ENCODE data around the gene NGB. TPM values are rescaled to one million over a fixed set of nuclear protein-coding genes. Genes with fewer than 3 reads are reported as not detected.

NGB gene
- total RNA-seq, 1 donor from 2014 or later = not detected

DNA sequence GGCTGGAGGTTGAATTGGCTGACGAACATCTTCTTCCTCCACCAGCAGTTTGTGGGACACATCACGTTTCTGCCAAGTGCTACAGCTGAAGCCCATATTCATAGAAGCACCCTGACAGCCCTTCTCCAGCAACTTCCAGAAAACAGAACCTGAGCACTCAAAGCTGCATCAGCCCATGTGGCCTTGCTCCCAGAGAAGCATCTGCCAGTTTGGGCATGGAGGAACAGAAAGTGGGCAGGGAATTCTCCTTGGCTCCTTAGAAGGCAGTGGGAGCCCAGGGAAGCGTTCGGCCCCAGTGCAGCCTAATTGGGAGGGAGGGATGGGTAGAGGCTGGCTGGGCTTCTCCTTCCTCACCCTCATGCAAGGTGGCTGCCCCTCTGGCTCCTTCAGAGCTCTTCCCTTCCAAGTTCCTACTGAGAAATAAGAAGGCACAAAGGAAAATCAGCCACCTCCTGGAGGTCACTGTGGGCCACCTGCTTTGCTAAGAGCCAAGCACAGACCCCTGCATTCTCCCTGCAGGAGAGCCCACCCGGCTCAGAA is 4.1 kb upstream of the NGB start:
- no peak for DNase-seq
- intact Hi-C loops (cut with DNase I) = no loop called here
- no peaks in the 10 kb centered on the region for H3K4me1 ChIP-seq

DNA sequence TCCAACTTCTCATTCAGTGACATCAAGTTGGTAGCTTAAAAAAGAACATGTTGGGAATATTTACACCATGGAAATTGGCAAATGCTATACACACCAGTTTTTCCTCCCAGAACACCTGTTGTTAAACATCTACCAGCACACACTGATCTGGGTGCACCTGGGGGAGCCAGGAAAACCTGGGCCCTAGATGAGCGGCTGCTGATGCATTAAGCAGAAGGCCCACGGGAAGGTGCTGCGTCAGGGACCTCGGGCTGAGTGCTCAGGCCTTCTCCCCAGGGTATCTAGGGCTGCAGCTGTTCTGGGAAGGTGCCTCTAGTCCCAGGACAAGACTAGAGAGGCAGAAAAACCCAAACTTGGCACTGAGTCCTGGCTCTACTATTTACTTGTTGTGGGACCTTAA is 2.8 kb upstream of the NGB start:
- Histone ChIP-seq H3K4me3 (no peak overlapping the region), H3K4me1 (no peaks in the 10 kb centered on the region), H3K27ac (no peak overlapping the region), H3K27me3 (peaks cover 22% of the 10 kb centered on the region), H3K9me3 (no peaks in the 10 kb centered on the region), H3K36me3 (peaks cover 10% of the 10 kb centered on the region)
- DNase-seq = no peak
- no peak for TF ChIP-seq CTCF (IDR thresholded peaks at IDR 0.05)
- intact Hi-C loops (cut with DNase I) = no loop called here
- no peak for ATAC-seq

More for the DNA sequence above, 4.1 kb upstream of the NGB start:
- TF ChIP-seq CTCF (IDR thresholded peaks at IDR 0.05) = no peak
- no peak overlapping the region for H3K27ac ChIP-seq
- H3K4me3 ChIP-seq = no peak overlapping the region
- H3K27me3 ChIP-seq = peaks cover 22% of the 10 kb centered on the region
- no peaks in the 10 kb centered on the region for H3K9me3 ChIP-seq
- ATAC-seq = no peak
- peaks cover 22% of the 10 kb centered on the region for H3K36me3 ChIP-seq

DNA sequence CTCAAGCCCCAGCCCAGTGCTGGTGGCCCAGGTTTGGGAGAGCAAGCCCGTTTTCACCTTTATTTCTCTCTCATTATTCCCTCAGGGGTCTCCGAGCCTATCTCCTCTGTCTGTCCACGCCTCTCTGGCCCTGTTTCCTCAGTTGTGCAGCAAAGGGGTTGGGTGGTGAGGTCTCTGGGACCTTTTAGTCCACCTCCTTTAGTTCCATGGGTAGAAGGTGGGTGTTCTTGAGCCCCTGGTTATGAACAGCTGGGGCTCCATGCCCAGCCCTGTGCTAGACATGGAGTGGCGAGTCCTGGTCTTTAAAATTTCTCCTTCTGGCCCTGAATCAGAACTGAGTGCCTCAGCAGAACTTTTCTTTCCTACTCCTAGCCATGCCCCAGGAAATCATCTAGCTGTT is 1.3 kb upstream of the NGB start:
- H3K27me3 ChIP-seq = peaks cover 31% of the 10 kb centered on the region
- no peak for TF ChIP-seq CTCF (IDR thresholded peaks at IDR 0.05)

GRCh38 chr14:77270361-77271112 is 469 bp downstream of the NGB start:
- DNase-seq (no peak), ATAC-seq (no peak)
- no peaks in the 10 kb centered on the region for H3K9me3 ChIP-seq
- no peaks in the 10 kb centered on the region for H3K36me3 ChIP-seq
- peaks cover 31% of the 10 kb centered on the region for H3K27me3 ChIP-seq
- H3K4me3 ChIP-seq = no peak overlapping the region
- no peak overlapping the region for H3K27ac ChIP-seq
- intact Hi-C loops (cut with DNase I) = no loop called here
- no peak for TF ChIP-seq CTCF (IDR thresholded peaks at IDR 0.05)
- no peaks in the 10 kb centered on the region for H3K4me1 ChIP-seq

More for the DNA sequence above, 1.3 kb upstream of the NGB start:
- H3K27ac ChIP-seq = no peak overlapping the region
- H3K4me1 ChIP-seq = no peaks in the 10 kb centered on the region
- peaks cover 4% of the 10 kb centered on the region for H3K36me3 ChIP-seq
- DNase-seq (no peak), ATAC-seq (no peak)
- intact Hi-C loops (cut with DNase I) = no loop called here
- no peaks in the 10 kb centered on the region for H3K9me3 ChIP-seq
- no peak overlapping the region for H3K4me3 ChIP-seq

- Histone ChIP-seq H3K9me3 (no peaks in the 10 kb centered on the region), H3K4me1 (no peaks in the 10 kb centered on the region), H3K36me3 (no peaks in the 10 kb centered on the region), H3K27ac (no peak overlapping the region), H3K27me3 (peaks cover 31% of the 10 kb centered on the region), H3K4me3 (no peak overlapping the region)
- no peak for ATAC-seq
- TF ChIP-seq CTCF (IDR thresholded peaks at IDR 0.05) = no peak
- intact Hi-C loops (cut with DNase I) = no loop called here
- no peak for DNase-seq
These were observed 1.9 kb downstream of the NGB start for GRCh38 chr14:77268989-77269600.
